ENCODE data around the gene UBE2L6.

UBE2L6 gene

GRCh38 chr11:57588046-57588710 is 20.7 kb upstream of the UBE2L6 start:
- no peak overlapping the region for H3K27ac ChIP-seq
- H3K79me2 ChIP-seq: no peaks in the 10 kb centered on the region
- H2AFZ ChIP-seq: no peak overlapping the region
- H3K4me2 ChIP-seq (ENCODE audit: low read length): no peak overlapping the region
- no peaks in the 10 kb centered on the region for H3K4me1 ChIP-seq
- no peak for TF ChIP-seq CTCF (IDR thresholded peaks at IDR 0.05)
- H3K4me3 ChIP-seq (ENCODE audit: low read depth, low read length): no peak overlapping the region
- no peak overlapping the region for H3K9ac ChIP-seq
- no peaks in the 10 kb centered on the region for H3K36me3 ChIP-seq (ENCODE audit: control insufficient read depth, insufficient read depth, low read length)
- no peaks in the 10 kb centered on the region for H3K27me3 ChIP-seq (ENCODE audit: control insufficient read depth, insufficient read depth, low read length)
- H3K9me3 ChIP-seq (ENCODE audit: control insufficient read depth, low read length): no peaks in the 10 kb centered on the region

- no peak for TF ChIP-seq CTCF (IDR thresholded peaks at IDR 0.05)
- H3K9me3 ChIP-seq (ENCODE audit: control insufficient read depth, low read length): no peaks in the 10 kb centered on the region
- no peak overlapping the region for H3K9ac ChIP-seq
- H3K27ac ChIP-seq: no peak overlapping the region
- H2AFZ ChIP-seq: no peak overlapping the region
- no peaks in the 10 kb centered on the region for H3K4me1 ChIP-seq
- no peaks in the 10 kb centered on the region for H3K27me3 ChIP-seq (ENCODE audit: control insufficient read depth, insufficient read depth, low read length)
- no peak overlapping the region for H3K4me2 ChIP-seq (ENCODE audit: low read length)
- H3K79me2 ChIP-seq: no peaks in the 10 kb centered on the region
- no peaks in the 10 kb centered on the region for H3K36me3 ChIP-seq (ENCODE audit: control insufficient read depth, insufficient read depth, low read length)
- H3K4me3 ChIP-seq (ENCODE audit: low read depth, low read length): no peak overlapping the region
Measured at GRCh38 chr11:57586711-57587245, 19.3 kb upstream of the UBE2L6 start.

GRCh38 chr11:57585301-57585700 is 17.8 kb upstream of the UBE2L6 start:
- TF ChIP-seq CTCF (IDR thresholded peaks at IDR 0.05): no peak
- Histone ChIP-seq H3K36me3 (ENCODE audit: control insufficient read depth, insufficient read depth, low read length) (no peaks in the 10 kb centered on the region), H3K9ac (no peak overlapping the region), H3K4me3 (ENCODE audit: low read depth, low read length) (no peak overlapping the region), H3K4me1 (no peaks in the 10 kb centered on the region), H3K79me2 (no peaks in the 10 kb centered on the region), H2AFZ (no peak overlapping the region), H3K4me2 (ENCODE audit: low read length) (no peak overlapping the region), H3K9me3 (ENCODE audit: control insufficient read depth, low read length) (no peaks in the 10 kb centered on the region), H3K27ac (no peak overlapping the region), H3K27me3 (ENCODE audit: control insufficient read depth, insufficient read depth, low read length) (no peaks in the 10 kb centered on the region)

- Histone ChIP-seq H3K9me3 (ENCODE audit: control insufficient read depth, low read length) (no peaks in the 10 kb centered on the region), H3K79me2 (no peaks in the 10 kb centered on the region), H3K4me2 (ENCODE audit: low read length) (no peak overlapping the region), H3K4me3 (ENCODE audit: low read depth, low read length) (no peak overlapping the region), H3K9ac (no peak overlapping the region), H3K27me3 (ENCODE audit: control insufficient read depth, insufficient read depth, low read length) (no peaks in the 10 kb centered on the region), H3K4me1 (no peaks in the 10 kb centered on the region), H2AFZ (no peak overlapping the region), H3K27ac (no peak overlapping the region), H3K36me3 (ENCODE audit: control insufficient read depth, insufficient read depth, low read length) (no peaks in the 10 kb centered on the region)
- TF ChIP-seq CTCF (IDR thresholded peaks at IDR 0.05): no peak
Measured at GRCh38 chr11:57584341-57584740, 16.9 kb upstream of the UBE2L6 start.

- Histone ChIP-seq H3K9ac (no peak overlapping the region), H3K4me2 (ENCODE audit: low read length) (no peak overlapping the region)
Measured at GRCh38 chr11:57574061-57574460, 6.6 kb upstream of the UBE2L6 start.

More at GRCh38 chr11:57574061-57574460, 6.6 kb upstream of the UBE2L6 start:
- Histone ChIP-seq H3K4me1 (no peaks in the 10 kb centered on the region), H3K27me3 (ENCODE audit: control insufficient read depth, insufficient read depth, low read length) (no peaks in the 10 kb centered on the region), H3K27ac (no peak overlapping the region), H3K79me2 (no peaks in the 10 kb centered on the region), H2AFZ (no peak overlapping the region), H3K36me3 (ENCODE audit: control insufficient read depth, insufficient read depth, low read length) (no peaks in the 10 kb centered on the region), H3K9me3 (ENCODE audit: control insufficient read depth, low read length) (no peaks in the 10 kb centered on the region), H3K4me3 (ENCODE audit: low read depth, low read length) (no peak overlapping the region)
- TF ChIP-seq CTCF (IDR thresholded peaks at IDR 0.05): no peak
